Activated CD4-positive, alpha-beta T cell treated with anti-CD3 and anti-CD28 coated beads, Interleukin-2, amount 50 U/mL, for 24 hours (primary cell): ENCODE data around the gene SGCA.
A peak's percentile ranks its signal among the peaks of the same experiment; 100 is the strongest.

Source experiments
- DNase-seq, 2 donors: peaks; one replicate each; pipeline ENCODE4 v3.0.0-alpha.2; 2020; ENCODE audit warnings: low read depth in 1 of 2, low spot score in 1 of 2

Gene SGCA

GRCh38 chr17:50134206-50135110, 31.3 kb upstream of the SGCA start:
- no peak for DNase-seq

- no peak for DNase-seq
Observed at GRCh38 chr17:50135316-50136095, 30.3 kb upstream of the SGCA start.

- DNase-seq, result no peak
Observed at GRCh38 chr17:50136096-50136687, 29.6 kb upstream of the SGCA start.

- no peak for DNase-seq
Observed at GRCh38 chr17:50137042-50137441, 28.8 kb upstream of the SGCA start.

GRCh38 chr17:50139185-50139783, 26.5 kb upstream of the SGCA start:
- DNase-seq, result no peak

GRCh38 chr17:50139950-50140885, 25.6 kb upstream of the SGCA start:
- peak; percentile 65 to 68 for DNase-seq

GRCh38 chr17:50141026-50141744, 24.6 kb upstream of the SGCA start:
- DNase-seq, result no peak

GRCh38 chr17:50141745-50142110, 24.1 kb upstream of the SGCA start:
- DNase-seq, result no peak

GRCh38 chr17:50143461-50144176, 22.2 kb upstream of the SGCA start:
- no peak for DNase-seq

GRCh38 chr17:50144355-50144754, 21.4 kb upstream of the SGCA start:
- no peak for DNase-seq

- no peak for DNase-seq
Observed at GRCh38 chr17:50144845-50145531, 20.8 kb upstream of the SGCA start.

GRCh38 chr17:50145532-50146229, 20.1 kb upstream of the SGCA start:
- no peak for DNase-seq

- DNase-seq, result no peak
Observed at GRCh38 chr17:50146230-50146926, 19.4 kb upstream of the SGCA start.

GRCh38 chr17:50146927-50147665, 18.7 kb upstream of the SGCA start:
- DNase-seq, result no peak

GRCh38 chr17:50147841-50148225, 18.0 kb upstream of the SGCA start:
- no peak for DNase-seq

GRCh38 chr17:50148226-50149090, 17.3 kb upstream of the SGCA start:
- peak; percentile 60 to 64 for DNase-seq
